Ovary (tissue), 3 donors: ENCODE data around the gene CDH20.

ENCODE experiments used
- EP300 ChIP-seq: sonication (generic); formaldehyde crosslinking; IDR thresholded peaks from one replicate; pipeline ENCODE4 v1.6.1; 2017; ENCODE audit warnings: antibody characterized with exemption
- POLR2A ChIP-seq: fragments of 450-650 bp; IDR thresholded peaks from one replicate; pipeline ENCODE4 v1.6.1; 2017; ENCODE audit warnings: antibody characterized with exemption, mild to moderate bottlenecking, moderate library complexity
- TF ChIP-seq, protein P1 (sequence below), 3 donors: fragments of 450-650 bp in 2 of 3; fragments of 200-600 bp in 1 of 3; IDR thresholded peaks; one replicate each; pipeline versions ENCODE4 v1.5.1 to v1.8.0; 2016 to 2022; ENCODE audit warnings: antibody characterized with exemption in 3 of 3, mild to moderate bottlenecking in 1 of 3
- donor health status: DM: no; HTN: no; CAD: no.

DNA sequence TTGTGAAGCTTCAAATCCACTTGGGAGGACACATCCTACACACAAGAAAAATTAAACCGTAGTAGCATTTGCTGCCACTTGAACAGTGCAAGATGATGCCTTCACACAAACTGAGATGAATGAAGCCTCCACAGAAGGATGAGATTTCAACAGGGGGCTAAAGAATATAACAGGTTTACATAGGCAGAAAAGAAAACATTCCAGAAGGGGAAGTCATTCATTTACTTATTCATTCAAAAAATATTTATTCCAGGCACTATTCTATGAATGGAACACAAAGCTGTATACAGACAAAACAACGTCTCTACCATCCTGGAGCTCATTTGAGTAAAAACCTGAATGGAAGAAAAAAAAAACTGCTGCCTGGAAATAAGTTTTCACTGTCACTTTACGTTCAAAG, 170.5 kb downstream of the CDH20 start:
- TF ChIP-seq EP300 (no peak), POLR2A (no peak)
- TF ChIP-seq, protein P1, sequence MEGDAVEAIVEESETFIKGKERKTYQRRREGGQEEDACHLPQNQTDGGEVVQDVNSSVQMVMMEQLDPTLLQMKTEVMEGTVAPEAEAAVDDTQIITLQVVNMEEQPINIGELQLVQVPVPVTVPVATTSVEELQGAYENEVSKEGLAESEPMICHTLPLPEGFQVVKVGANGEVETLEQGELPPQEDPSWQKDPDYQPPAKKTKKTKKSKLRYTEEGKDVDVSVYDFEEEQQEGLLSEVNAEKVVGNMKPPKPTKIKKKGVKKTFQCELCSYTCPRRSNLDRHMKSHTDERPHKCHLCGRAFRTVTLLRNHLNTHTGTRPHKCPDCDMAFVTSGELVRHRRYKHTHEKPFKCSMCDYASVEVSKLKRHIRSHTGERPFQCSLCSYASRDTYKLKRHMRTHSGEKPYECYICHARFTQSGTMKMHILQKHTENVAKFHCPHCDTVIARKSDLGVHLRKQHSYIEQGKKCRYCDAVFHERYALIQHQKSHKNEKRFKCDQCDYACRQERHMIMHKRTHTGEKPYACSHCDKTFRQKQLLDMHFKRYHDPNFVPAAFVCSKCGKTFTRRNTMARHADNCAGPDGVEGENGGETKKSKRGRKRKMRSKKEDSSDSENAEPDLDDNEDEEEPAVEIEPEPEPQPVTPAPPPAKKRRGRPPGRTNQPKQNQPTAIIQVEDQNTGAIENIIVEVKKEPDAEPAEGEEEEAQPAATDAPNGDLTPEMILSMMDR (IDR thresholded peaks at IDR 0.05): no peak
